ENCODE measurements around the gene RARA. TPM values are rescaled to one million over a fixed set of nuclear protein-coding genes. Genes with fewer than 3 reads are reported as not detected.

RARA gene
- total RNA-seq, 1 experiment from 2014 or later = 12.2 TPM

DNA sequence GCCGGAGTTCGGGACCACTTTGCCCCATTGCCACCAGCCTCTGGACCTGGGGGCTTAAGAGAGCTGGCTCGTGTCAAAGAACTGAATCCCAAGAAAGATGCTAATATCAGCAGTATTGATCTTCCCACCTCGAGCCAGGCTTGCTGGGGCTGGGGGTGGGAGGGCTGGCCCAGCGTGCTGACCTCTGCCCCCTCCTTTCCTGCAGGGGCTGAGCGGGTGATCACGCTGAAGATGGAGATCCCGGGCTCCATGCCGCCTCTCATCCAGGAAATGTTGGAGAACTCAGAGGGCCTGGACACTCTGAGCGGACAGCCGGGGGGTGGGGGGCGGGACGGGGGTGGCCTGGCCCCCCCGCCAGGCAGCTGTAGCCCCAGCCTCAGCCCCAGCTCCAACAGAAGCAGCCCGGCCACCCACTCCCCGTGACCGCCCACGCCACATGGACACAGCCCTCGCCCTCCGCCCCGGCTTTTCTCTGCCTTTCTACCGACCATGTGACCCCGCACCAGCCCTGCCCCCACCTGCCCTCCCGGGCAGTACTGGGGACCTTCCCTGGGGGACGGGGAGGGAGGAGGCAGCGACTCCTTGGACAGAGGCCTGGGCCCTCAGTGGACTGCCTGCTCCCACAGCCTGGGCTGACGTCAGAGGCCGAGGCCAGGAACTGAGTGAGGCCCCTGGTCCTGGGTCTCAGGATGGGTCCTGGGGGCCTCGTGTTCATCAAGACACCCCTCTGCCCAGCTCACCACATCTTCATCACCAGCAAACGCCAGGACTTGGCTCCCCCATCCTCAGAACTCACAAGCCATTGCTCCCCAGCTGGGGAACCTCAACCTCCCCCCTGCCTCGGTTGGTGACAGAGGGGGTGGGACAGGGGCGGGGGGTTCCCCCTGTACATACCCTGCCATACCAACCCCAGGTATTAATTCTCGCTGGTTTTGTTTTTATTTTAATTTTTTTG is 47.1 kb downstream of the RARA start:
- H3K27me3 Mint-ChIP-seq (ENCODE audit: insufficient read depth, unreplicated experiment) = no peaks in the 10 kb centered on the region
- BruUV-seq (replicated peaks) = no TSS peak
- POLR2A ChIA-PET = interaction anchor here (1.5 kb wide), 1 partner anchor 53 kb away, joined by 5 read pairs; no protein-coding TSS in a partner anchor
- intact Hi-C loops (cut with micrococcal nuclease) = loop anchor here (1.0 to 2.0 kb wide), 2 partner anchors 53 to 153 kb away; no protein-coding TSS in a partner anchor
- TF ChIP-seq CTCF (IDR thresholded peaks at IDR 0.05; ENCODE audit: unreplicated experiment) = no peak
- peaks cover 28% of the 10 kb centered on the region for H3K36me3 Mint-ChIP-seq (ENCODE audit: insufficient read depth, unreplicated experiment)
- no peak overlapping the region for H3K27ac Mint-ChIP-seq (ENCODE audit: low read depth, unreplicated experiment)
- peaks cover 6% of the 10 kb centered on the region for H3K4me1 Mint-ChIP-seq (ENCODE audit: insufficient read depth, unreplicated experiment)
- no peak for DNase-seq (ENCODE audit: unreplicated experiment)
- no peak overlapping the region for H3K4me3 Mint-ChIP-seq (ENCODE audit: unreplicated experiment)
- H3K9me3 Mint-ChIP-seq (ENCODE audit: unreplicated experiment) = no peaks in the 10 kb centered on the region
- CTCF ChIA-PET = interaction anchor here (0.6 to 15.7 kb wide), 9 partner anchors 19 to 178 kb away, joined by 3 to 396 read pairs (median 5); partner anchors contain the start of genes RARA and TOP2A

- CTCF ChIA-PET = interaction anchor here (0.6 to 15.7 kb wide), 16 partner anchors 11 to 1307 kb away, joined by 3 to 396 read pairs (median 4); partner anchors contain the start of genes KRT24, RARA and TOP2A
- Mint-ChIP-seq H3K9me3 (ENCODE audit: unreplicated experiment) (no peaks in the 10 kb centered on the region), H3K4me1 (ENCODE audit: insufficient read depth, unreplicated experiment) (peaks cover 6% of the 10 kb centered on the region), H3K27ac (ENCODE audit: low read depth, unreplicated experiment) (no peak overlapping the region), H3K4me3 (ENCODE audit: unreplicated experiment) (no peak overlapping the region), H3K36me3 (ENCODE audit: insufficient read depth, unreplicated experiment) (peaks cover 21% of the 10 kb centered on the region), H3K27me3 (ENCODE audit: insufficient read depth, unreplicated experiment) (no peaks in the 10 kb centered on the region)
- no peak for DNase-seq (ENCODE audit: unreplicated experiment)
- TF ChIP-seq CTCF (IDR thresholded peaks at IDR 0.05; ENCODE audit: unreplicated experiment) = no peak
- POLR2A ChIA-PET = interaction anchor here (0.7 to 1.2 kb wide), 4 partner anchors 8 to 175 kb away, joined by 3 to 6 read pairs (median 4); no protein-coding TSS in a partner anchor
- BruUV-seq (replicated peaks) = no TSS peak
- intact Hi-C loops (cut with micrococcal nuclease) = no loop called here
These were observed 48.3 kb downstream of the RARA start for GRCh38 chr17:40356990-40357881.

- no peaks in the 10 kb centered on the region for H3K9me3 Mint-ChIP-seq (ENCODE audit: unreplicated experiment)
- H3K36me3 Mint-ChIP-seq (ENCODE audit: insufficient read depth, unreplicated experiment) = peaks cover 13% of the 10 kb centered on the region
- peaks cover 9% of the 10 kb centered on the region for H3K4me1 Mint-ChIP-seq (ENCODE audit: insufficient read depth, unreplicated experiment)
- peak; percentile 87 for DNase-seq (ENCODE audit: unreplicated experiment)
- peak; percentile 97 for TF ChIP-seq CTCF (IDR thresholded peaks at IDR 0.05; ENCODE audit: unreplicated experiment)
- CTCF ChIA-PET = interaction anchor here (0.6 to 15.7 kb wide), 22 partner anchors 10 to 1306 kb away, joined by 3 to 396 read pairs (median 4); partner anchors contain the start of genes KRT24, RARA and TOP2A
- POLR2A ChIA-PET = interaction anchor here (0.7 to 1.3 kb wide), 7 partner anchors 9 to 189 kb away, joined by 3 to 6 read pairs (median 3); no protein-coding TSS in a partner anchor
- H3K27me3 Mint-ChIP-seq (ENCODE audit: insufficient read depth, unreplicated experiment) = no peaks in the 10 kb centered on the region
- no TSS peak for BruUV-seq (replicated peaks)
- intact Hi-C loops (cut with micrococcal nuclease) = loop anchor here (1.0 to 2.0 kb wide), 5 partner anchors 41 to 202 kb away; partner anchors contain the start of gene TOP2A
- H3K27ac Mint-ChIP-seq (ENCODE audit: low read depth, unreplicated experiment) = no peak overlapping the region
- no peak overlapping the region for H3K4me3 Mint-ChIP-seq (ENCODE audit: unreplicated experiment)
These were observed 49.5 kb downstream of the RARA start for GRCh38 chr17:40358323-40359038.

Data from MCF 10A (cell line).